Activated CD8-positive, alpha-beta memory T cell treated with anti-CD3 and anti-CD28 coated beads for 1 hour (primary cell): Measurements from ENCODE around the gene ARVCF.

Experiments
- DNase-seq, 2 donors: peaks; one replicate each; pipeline ENCODE4 v3.0.0-alpha.2; 2020; ENCODE audit warnings: low read depth in 1 of 2; ENCODE audit errors: extremely low read depth in 1 of 2

Gene ARVCF

GRCh38 chr22:20019661-20020532 is 3.3 kb upstream of the ARVCF start:
- DNase-seq, result no peak

DNA sequence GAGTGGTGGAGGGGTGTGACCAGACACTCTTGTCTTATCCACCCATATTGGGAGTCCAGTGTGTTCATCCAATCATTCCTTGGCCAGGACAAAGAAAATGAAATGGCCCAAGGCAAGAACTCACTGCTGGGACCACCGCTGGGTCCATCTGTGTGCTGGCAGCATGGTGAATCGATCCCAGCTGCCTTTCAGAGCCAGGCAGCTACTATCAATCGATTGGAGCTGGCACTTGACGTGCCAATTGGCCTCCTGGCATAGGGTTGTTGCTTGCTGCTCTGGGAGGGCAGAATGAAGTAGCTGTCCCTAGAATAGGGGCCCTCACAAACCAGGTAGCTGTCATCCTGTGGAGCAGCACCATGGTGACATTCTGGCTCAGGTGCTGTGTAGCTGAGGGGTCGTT is 1.4 kb upstream of the ARVCF start:
- DNase-seq, result no peak

- no peak for DNase-seq
These were observed 967 bp upstream of the ARVCF start for GRCh38 chr22:20017622-20017958.

DNA sequence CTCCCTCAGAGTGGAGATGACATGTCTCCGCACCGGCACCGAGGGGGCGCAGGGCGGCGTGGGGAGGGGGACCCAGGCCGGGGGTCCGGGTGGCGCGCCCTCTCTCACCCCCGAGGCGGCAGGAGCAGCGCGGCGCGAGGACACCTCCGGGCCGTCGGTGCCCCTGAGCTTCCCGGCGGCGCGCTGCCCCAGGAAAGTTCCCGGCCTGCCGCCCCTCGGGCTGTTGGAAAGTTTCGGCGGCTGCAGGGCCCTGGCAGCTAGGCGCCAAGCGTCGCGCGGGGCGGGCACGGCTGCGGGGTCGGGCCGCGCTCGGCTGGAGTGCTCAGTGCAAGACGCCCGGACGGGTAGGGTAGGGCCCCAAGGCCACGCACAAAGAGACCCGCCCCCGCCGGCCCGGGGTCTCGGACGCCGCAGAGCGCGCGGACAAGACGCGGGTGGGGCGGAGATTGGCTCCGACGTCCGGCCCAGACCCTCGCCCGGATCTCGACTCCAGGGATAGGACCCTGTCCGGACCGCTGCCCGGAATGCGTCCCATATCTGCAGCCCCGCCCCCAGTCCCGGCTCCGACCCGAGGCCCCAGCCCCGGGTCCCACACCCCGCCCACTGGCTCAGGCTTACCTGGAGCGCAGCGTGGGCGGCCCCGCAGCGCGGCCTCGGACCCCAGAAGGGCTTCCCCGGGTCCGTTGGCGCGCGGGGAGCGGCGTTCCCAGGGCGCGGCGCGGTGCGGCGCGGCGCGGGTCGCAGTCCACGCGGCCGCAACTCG is 471 bp downstream of the ARVCF start:
- DNase-seq, result no peak

GRCh38 chr22:20015187-20015625 is 1.4 kb downstream of the ARVCF start:
- DNase-seq, result no peak

- no peak for DNase-seq
These were observed 2.0 kb downstream of the ARVCF start for GRCh38 chr22:20014526-20015186.

- peak in 1 of 2 donors; percentile 27 for DNase-seq
These were observed 3.2 kb downstream of the ARVCF start for GRCh38 chr22:20013382-20013871.

DNA sequence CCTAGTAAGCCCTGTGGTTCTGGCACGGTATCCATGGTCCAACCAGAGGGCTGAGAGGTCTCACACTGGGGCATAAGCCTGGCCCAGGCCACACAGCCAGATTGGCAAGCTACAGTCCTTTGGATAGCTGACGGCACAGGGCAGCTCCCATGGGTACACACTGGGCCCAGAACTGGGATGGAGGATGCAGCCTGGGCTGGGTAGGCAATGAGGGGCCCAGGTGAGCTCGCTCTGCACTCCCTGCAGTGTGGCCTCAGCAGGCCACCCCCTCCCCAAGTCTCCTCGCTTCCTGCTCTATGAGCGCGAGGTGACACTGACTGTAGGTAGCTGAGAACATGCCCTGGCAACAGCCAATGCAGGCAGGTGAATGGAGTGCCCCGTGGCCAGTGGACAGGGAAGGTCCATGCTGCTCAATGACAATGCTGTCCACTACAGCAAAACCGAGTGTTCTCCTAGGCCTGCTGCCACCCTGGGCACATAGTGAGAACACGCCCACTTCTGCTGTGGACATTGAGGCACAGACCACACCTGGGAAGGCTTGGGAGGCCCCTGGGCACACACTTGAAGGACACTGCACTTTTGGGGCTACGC is 3.8 kb downstream of the ARVCF start:
- DNase-seq, result no peak

DNA sequence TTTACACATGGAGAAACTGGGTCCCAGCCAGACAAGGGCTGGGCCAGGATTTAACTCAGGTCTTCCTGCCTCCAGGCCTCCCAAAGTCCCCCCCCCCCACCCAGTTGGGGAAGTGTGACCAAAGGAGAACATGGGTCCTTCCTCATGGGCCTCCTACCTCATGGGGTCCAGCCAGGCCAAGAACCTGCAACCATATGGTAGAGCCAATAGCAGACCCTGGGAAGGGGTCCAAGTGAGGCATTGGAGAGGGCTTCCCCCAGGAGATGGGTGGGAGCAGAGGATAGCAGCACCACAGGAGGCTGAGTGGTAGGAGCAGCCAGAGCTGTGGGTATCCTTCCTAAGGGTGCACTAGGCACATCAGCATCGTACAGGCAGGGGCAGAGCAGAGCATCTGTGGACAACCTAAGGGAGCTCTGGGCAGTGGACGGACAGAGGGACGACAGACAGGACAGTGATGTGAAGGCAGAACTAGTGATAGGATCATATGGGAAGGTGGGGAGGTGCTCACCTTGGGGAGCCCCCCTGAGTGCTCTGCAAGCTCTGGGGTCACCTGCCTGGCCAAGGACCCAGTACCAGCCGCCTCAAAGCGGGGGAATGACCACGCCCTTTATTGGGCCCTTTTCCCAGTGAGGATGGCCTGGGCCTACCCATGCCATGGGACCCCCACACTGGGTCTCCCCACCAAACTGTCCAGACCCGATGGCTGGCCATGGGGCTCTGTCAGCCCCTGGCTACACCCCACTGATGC is 4.5 kb downstream of the ARVCF start:
- DNase-seq, result no peak

- DNase-seq, result no peak
These were observed 5.3 kb downstream of the ARVCF start for GRCh38 chr22:20011123-20011992.

DNA sequence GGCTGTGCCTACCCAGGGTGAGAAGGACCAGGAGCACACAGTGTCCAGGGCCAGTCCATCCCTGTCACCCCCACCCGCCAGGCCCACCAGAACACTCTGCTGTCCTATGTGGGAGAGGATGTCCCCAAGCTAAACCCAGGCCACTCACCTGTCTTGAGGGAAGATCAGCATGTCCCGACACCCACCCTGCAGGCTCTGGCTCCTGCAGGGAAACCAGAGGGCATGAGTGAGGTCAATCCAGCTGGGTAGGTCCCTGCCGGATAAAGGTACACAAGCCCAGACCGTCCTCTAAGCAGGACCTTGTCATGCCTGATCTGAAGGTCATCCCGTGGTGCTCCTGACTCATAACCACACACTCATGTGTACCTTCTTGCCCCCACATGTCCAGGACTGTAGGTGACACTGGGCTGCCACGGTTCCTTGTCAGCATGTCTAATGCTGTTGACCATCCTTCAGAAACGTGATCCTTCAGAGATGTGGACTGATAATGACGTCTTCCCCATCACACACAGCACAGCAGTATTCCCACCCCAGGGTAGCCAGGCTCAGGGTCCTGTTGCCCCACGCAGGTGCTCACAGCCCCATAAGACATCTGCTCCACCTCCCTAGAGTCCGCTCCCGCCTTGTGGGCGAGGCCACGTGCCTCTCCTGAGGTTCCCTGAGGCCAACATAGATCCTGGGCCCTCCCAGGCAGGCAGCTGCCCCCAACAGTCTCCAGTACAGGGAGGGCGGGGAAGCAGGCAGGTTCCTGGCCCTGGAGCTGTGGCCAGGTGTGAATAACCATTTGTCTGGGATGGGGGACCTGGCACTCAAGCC is 6.1 kb downstream of the ARVCF start:
- no peak for DNase-seq

DNA sequence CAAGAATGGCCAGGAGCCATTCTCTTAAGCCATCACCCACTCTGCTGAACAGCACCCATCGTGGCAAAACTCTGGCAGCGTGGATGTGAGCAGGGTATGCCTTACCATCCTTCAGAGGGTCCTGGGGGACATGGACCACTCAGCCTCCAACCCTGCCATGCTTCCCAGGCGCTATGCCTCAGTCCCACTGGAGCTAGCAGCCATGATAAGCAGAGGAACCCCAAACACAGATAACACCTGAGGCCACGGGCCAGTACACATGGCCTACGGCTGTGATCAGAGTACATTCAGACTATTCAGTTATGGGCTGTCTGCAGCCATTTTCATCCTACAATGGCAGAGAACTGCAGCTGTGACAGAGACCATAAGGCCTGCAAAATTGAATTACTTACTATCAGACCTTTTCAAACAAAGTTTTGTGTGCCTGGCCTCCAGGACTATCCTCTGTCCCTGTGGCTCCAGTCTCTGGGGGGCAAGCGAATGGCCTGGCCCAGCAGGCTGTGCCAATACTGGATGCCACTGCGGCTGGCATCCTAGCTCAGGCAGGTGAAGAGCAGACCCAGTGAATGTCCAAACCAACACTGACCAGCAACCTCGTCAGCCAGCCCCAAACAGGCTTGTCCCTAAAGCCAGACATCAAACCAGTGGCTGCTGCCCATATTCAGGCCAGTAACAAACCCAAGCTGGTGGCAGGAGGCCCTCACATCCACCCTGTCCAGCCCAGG is 6.9 kb downstream of the ARVCF start:
- no peak for DNase-seq

- DNase-seq, result no peak
These were observed 7.6 kb downstream of the ARVCF start for GRCh38 chr22:20009018-20009491.

DNA sequence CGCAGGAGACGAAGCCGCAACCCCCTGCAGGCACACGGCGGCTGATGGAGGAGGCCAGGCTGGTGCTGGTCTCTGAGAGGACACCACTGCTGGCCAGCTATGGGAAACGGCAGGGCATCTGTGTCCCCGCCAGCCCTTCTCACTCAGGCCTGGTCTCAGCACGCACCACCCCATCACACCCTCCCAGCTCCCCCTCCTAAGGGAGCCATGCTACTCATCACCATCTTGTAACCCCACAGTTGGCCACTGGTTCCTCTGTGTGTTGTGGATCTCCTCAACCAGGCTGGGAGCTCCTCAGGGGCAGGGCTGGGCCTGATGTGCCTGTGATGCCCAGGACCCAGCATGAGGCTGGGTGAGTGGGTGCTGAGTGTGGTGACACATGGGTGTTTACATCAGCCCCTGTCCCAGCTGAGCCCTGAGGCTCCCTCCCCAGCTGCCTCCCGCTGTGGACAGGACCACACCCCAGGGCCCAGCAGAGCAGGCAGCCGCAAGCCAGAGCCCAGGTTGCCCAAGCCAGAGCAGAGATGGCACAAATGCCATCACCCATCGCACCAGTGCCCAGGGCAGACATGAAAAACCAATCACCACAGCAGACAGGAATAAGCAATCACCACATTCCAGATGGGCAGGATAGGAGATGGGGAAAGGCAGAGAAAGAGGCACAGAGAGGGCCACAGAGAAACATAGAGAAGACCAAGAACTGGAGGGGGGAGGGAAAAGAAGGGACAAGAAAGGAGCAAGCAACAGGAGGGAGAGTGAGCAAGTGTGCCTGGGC is 8.2 kb downstream of the ARVCF start:
- DNase-seq, result no peak

DNA sequence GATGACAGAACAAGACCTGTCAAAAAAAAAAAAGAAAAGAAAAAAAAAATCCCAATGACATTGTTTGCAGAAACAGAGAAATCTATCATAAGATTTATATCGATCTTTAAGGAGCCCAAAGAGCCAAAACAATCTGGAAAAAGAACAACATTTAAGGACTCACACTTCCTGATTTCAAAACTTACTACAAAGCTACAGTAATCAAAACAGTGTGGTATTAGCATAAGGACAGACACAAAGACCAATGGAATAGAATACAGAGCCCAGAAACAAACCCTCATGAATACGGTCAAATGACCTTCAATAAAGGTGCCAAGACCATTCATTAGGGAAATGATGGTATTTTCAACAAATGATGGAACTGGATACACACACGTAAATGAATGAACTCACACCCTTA is 12.2 kb downstream of the ARVCF start:
- no peak for DNase-seq

DNA sequence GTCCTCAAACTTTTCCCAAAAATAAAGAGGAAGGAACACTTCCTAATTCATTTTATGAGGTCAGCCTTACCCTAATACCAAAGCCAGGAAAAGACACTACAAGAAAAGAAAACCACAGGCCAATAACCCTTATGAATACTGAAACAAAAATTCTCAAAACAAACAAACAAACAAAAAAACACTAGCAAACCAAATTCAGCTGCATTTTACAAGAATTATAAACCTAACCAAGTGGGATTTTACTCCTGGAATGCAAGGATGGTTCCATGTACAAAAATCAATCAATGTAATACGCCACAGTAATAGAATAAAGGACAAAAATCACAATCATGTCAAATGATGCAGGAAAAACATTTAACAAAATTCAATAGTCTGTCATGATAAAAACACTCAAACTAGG is 13.3 kb downstream of the ARVCF start:
- no peak for DNase-seq

- no peak for DNase-seq
These were observed 14.0 kb downstream of the ARVCF start for GRCh38 chr22:20002636-20003035.
